Measurements from ENCODE around the gene MRPL37.

- TF ChIP-seq CTCF (IDR thresholded peaks at IDR 0.05; ENCODE audit: extremely low read depth in 1 of 2, insufficient read depth in 1 of 2, low read depth in 1 of 2, low read length in 2 of 2): no peak
- no peak for TF ChIP-seq POLR2AphosphoS5 (IDR thresholded peaks at IDR 0.05; ENCODE audit: insufficient read depth, low read depth, low read length)
- TF ChIP-seq FOS (IDR thresholded peaks at IDR 0.05; ENCODE audit: borderline replicate concordance, insufficient read depth, low read length): no peak
- no peak for TF ChIP-seq MAX (IDR thresholded peaks at IDR 0.05; ENCODE audit: insufficient read depth, insufficient read length)
- no peak for TF ChIP-seq EZH2 (IDR thresholded peaks at IDR 0.05; ENCODE audit: borderline replicate concordance, low read depth, low read length, severe bottlenecking)
- TF ChIP-seq POLR2A (IDR thresholded peaks at IDR 0.05; ENCODE audit: low read depth, low read length): no peak
Measured at GRCh38 chr1:54248966-54249365, 49.0 kb downstream of the MRPL37 start.

Data from endothelial cell of umbilical vein (primary cell).